Endothelial cell of umbilical vein (primary cell): ENCODE results near the gene MTIF3. TPM values are rescaled to one million over a fixed set of nuclear protein-coding genes. Genes with fewer than 3 reads are reported as not detected.

Experiments used
- BruUV-seq: library from RNA; stranded (reverse); fragments of 400-500 nt; replicated peaks from 2 replicates; lab custom pipeline; 2021; lab: Mats Ljungman, UMichigan
- CTCF ChIA-PET: fragments of 300-600, 350-600 bp; sonication (Branson Sonifier 250); formaldehyde crosslinking; loops from one replicate; lab custom pipeline; 2021; ENCODE audit warnings: antibody characterized with exemption, inconsistent platforms; lab: Charles Lee
- POLR2A ChIA-PET: fragments of 300-600, 350-600 bp; sonication (Branson Sonifier 250); formaldehyde crosslinking; loops from one replicate; lab custom pipeline; 2021; ENCODE audit warnings: antibody characterized with exemption, inconsistent platforms; lab: Charles Lee
- DNase-seq: peaks from one replicate; pipeline ENCODE4 v3.0.0-alpha.2; 2011; ENCODE audit warnings: low read depth, low spot score
- FAIRE-seq: peaks from 2 replicates; lab custom pipeline; 2011; peaks lifted over from hg19 to GRCh38; lab: Jason Lieb, UNC
- H2AFZ ChIP-seq: 2 replicates; pipeline ENCODE4 v1.6.0; 2012; ENCODE audit warnings: low read depth, low read length, control low read depth, inconsistent platforms
- H3K27ac ChIP-seq: 2 replicates; pipeline ENCODE4 v1.5.1; 2011; ENCODE audit warnings: low read depth, mild to moderate bottlenecking, control low read depth, low read length, moderate library complexity; ENCODE audit not compliant: insufficient read depth
- H3K27me3 ChIP-seq, 2 experiments: 2 replicates each; pipeline versions ENCODE4 v1.6.0 to v1.6.1; 2011; ENCODE audit warnings: low read length in 2 of 2, mixed read lengths in 1 of 2; ENCODE audit not compliant: control insufficient read depth in 2 of 2, insufficient read depth in 2 of 2
- H3K36me3 ChIP-seq, 2 experiments: 2 replicates in 1 of 2; 3 replicates in 1 of 2; pipeline ENCODE4 v1.5.1; 2011; ENCODE audit warnings: low read length in 2 of 2, mild to moderate bottlenecking in 1 of 2, moderate library complexity in 1 of 2; ENCODE audit not compliant: control insufficient read depth in 2 of 2, insufficient read depth in 2 of 2; ENCODE audit errors: extremely low read depth in 1 of 2
- H3K4me1 ChIP-seq: 3 replicates; pipeline ENCODE4 v1.5.1; 2011; ENCODE audit warnings: mild to moderate bottlenecking, low read length; ENCODE audit not compliant: control insufficient read depth, insufficient read depth; ENCODE audit errors: extremely low read depth
- H3K4me2 ChIP-seq: 2 replicates; pipeline ENCODE4 v1.6.1; 2011; ENCODE audit warnings: low read length, control low read depth, mixed read lengths; ENCODE audit not compliant: insufficient read depth
- H3K4me3 ChIP-seq, 3 experiments: fragments of 200-600 bp in 1 of 3; sonication (generic), shearing (Covaris generic) in 1 of 3; replicated peaks in 1 of 3; 2 replicates each; pipeline ENCODE4 v1.5.1; 2011 to 2016; ENCODE audit warnings: control low read depth in 3 of 3, low read length in 3 of 3, mild to moderate bottlenecking in 2 of 3, inconsistent platforms in 1 of 3, low read depth in 1 of 3, moderate library complexity in 1 of 3; ENCODE audit not compliant: insufficient read depth in 1 of 3
- H3K79me2 ChIP-seq: 2 replicates; pipeline ENCODE4 v1.6.0; 2012; ENCODE audit warnings: low read length, inconsistent platforms; ENCODE audit not compliant: control insufficient read depth, insufficient read depth
- H3K9ac ChIP-seq: replicated peaks from 2 replicates; pipeline ENCODE3; 2011; ENCODE audit warnings: low read length, control low read depth; ENCODE audit not compliant: insufficient read depth; ENCODE audit errors: extremely low read depth
- H3K9me1 ChIP-seq: replicated peaks from 3 replicates; pipeline ENCODE4 v1.6.0; 2011; ENCODE audit warnings: mild to moderate bottlenecking, low read length; ENCODE audit not compliant: control insufficient read depth, insufficient read depth; ENCODE audit errors: extremely low read depth
- H3K9me3 ChIP-seq: replicated peaks from 2 replicates; pipeline ENCODE4 v1.5.1; 2012; ENCODE audit warnings: low read length, inconsistent platforms; ENCODE audit not compliant: control insufficient read depth, insufficient read depth
- H4K20me1 ChIP-seq: replicated peaks from 2 replicates; pipeline ENCODE3; 2011; ENCODE audit warnings: mild to moderate bottlenecking, low read length; ENCODE audit not compliant: control insufficient read depth, insufficient read depth; ENCODE audit errors: extremely low read depth
- EZH2 ChIP-seq: IDR thresholded peaks from 2 replicates; pipeline ENCODE4 v1.6.1; 2012; ENCODE audit warnings: borderline replicate concordance, low read depth, mild to moderate bottlenecking, moderate library complexity, low read length, inconsistent platforms; ENCODE audit not compliant: severe bottlenecking
- FOS ChIP-seq: IDR thresholded peaks from 2 replicates; pipeline ENCODE4 v1.6.1; 2011; ENCODE audit warnings: mild to moderate bottlenecking, low read length, moderate library complexity, borderline replicate concordance; ENCODE audit not compliant: insufficient read depth
- GATA2 ChIP-seq: IDR thresholded peaks from 2 replicates; pipeline ENCODE4 v1.7.0; 2011; ENCODE audit warnings: low read depth, mild to moderate bottlenecking, moderate library complexity, mixed read lengths, low read length; ENCODE audit not compliant: insufficient read length, insufficient read depth
- JUN ChIP-seq: IDR thresholded peaks from 2 replicates; pipeline ENCODE4 v1.6.1; 2011; ENCODE audit warnings: borderline replicate concordance, low read depth; ENCODE audit not compliant: insufficient read length, insufficient read depth
- MYC ChIP-seq: IDR thresholded peaks from one replicate; pipeline ENCODE4 v1.6.1; 2011; ENCODE audit warnings: mild to moderate bottlenecking, low read depth, low read length
- POLR2A ChIP-seq: IDR thresholded peaks from 2 replicates; pipeline ENCODE4 v1.6.1; 2012; ENCODE audit warnings: low read depth, mild to moderate bottlenecking, control low read depth, low read length
- POLR2AphosphoS5 ChIP-seq: IDR thresholded peaks from 2 replicates; pipeline ENCODE4 v1.6.1; 2012; ENCODE audit warnings: low read depth, mild to moderate bottlenecking, control low read depth, low read length, moderate library complexity; ENCODE audit not compliant: insufficient read depth
- dilution Hi-C: fragments of 300-500 bp; cut with MboI; formaldehyde crosslinking; loops from one replicate; pipeline ENCODE4 v1.15.0; 2019; ENCODE audit warnings: low sequenced_read_pairs; ENCODE audit not compliant: extremely low pct_ligation_motif_present
- intact Hi-C: fragments of 100-400 bp; cut with micrococcal nuclease; formaldehyde crosslinking; loops from one replicate; pipeline ENCODE4 v1.10.0; 2022
- polyA plus RNA-seq, 4 experiments: library from polyadenylated mRNA; depleted of rRNA in 3 of 4; stranded (reverse) in 3 of 4; unstranded in 1 of 4; fragments of >200 nt; gene quantifications; 2 replicates each; pipeline versions ENCODE4 v1.2.1 to v1.2.3, GENCODE V29; 2011 to 2012; ENCODE audit warnings: missing spikeins in 1 of 4
- total RNA-seq: library from RNA; stranded (reverse); gene quantifications from 2 replicates; pipeline ENCODE4 v1.2.3, GENCODE V29; 2021
- TF ChIP-seq, protein P1 (sequence below), 2 donors: IDR thresholded peaks; 1 replicate in 1 of 2; 2 replicates in 1 of 2; pipeline ENCODE4 v1.5.1; 2011; ENCODE audit warnings: low read length in 2 of 2, mild to moderate bottlenecking in 2 of 2, moderate library complexity in 2 of 2, control low read depth in 1 of 2, inconsistent platforms in 1 of 2, low read depth in 1 of 2; ENCODE audit not compliant: insufficient read depth in 1 of 2; ENCODE audit errors: extremely low read depth in 1 of 2
- TF ChIP-seq, protein P2 (sequence below): IDR thresholded peaks from 2 replicates; pipeline ENCODE4 v1.6.1; 2011; ENCODE audit not compliant: insufficient read depth, insufficient read length

MTIF3 gene
- total and polyA plus RNA-seq, 2 donors (not counting 3 experiments of a cell fraction or from before 2014, with no cell fraction given), result 23.5 to 37.5 TPM

DNA sequence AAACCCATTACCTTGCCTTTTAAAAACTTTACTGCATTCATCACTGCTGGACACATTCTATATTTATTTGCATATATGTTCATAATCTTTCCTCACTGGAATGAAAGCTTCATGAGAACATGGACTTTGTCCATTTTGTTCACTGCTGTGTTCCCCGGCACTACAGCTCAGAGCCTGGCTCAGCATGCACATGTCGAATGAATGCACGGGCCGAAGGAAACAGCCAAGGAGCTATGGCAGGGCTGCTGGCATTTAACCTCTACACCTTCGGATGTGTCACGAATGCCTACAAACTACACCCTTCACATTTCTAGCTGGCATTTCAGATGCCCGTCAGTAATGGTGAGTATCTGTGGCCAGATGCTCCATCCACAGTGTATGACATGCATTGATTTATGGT lies 7.6 kb downstream of the MTIF3 start:
- H3K79me2 ChIP-seq, result peaks cover 5% of the 10 kb centered on the region
- H3K27ac ChIP-seq, result no peak overlapping the region
- no peaks in the 10 kb centered on the region for H3K9me1 ChIP-seq
- H3K27me3 ChIP-seq, result no peaks in the 10 kb centered on the region
- POLR2A ChIA-PET, result no interaction called here
- no peak overlapping the region for H3K4me2 ChIP-seq
- no peak for FAIRE-seq
- no peak overlapping the region for H3K9ac ChIP-seq
- TF ChIP-seq POLR2AphosphoS5, result no peak
- TF ChIP-seq JUN, result no peak
- TF ChIP-seq POLR2A, result no peak
- TF ChIP-seq, protein P1, sequence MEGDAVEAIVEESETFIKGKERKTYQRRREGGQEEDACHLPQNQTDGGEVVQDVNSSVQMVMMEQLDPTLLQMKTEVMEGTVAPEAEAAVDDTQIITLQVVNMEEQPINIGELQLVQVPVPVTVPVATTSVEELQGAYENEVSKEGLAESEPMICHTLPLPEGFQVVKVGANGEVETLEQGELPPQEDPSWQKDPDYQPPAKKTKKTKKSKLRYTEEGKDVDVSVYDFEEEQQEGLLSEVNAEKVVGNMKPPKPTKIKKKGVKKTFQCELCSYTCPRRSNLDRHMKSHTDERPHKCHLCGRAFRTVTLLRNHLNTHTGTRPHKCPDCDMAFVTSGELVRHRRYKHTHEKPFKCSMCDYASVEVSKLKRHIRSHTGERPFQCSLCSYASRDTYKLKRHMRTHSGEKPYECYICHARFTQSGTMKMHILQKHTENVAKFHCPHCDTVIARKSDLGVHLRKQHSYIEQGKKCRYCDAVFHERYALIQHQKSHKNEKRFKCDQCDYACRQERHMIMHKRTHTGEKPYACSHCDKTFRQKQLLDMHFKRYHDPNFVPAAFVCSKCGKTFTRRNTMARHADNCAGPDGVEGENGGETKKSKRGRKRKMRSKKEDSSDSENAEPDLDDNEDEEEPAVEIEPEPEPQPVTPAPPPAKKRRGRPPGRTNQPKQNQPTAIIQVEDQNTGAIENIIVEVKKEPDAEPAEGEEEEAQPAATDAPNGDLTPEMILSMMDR (IDR thresholded peaks at IDR 0.05; ENCODE audit: extremely low read depth in 1 of 2, insufficient read depth in 1 of 2, low read depth in 1 of 2, low read length in 2 of 2), result no peak
- TF ChIP-seq EZH2, result no peak
- TF ChIP-seq, protein P2, sequence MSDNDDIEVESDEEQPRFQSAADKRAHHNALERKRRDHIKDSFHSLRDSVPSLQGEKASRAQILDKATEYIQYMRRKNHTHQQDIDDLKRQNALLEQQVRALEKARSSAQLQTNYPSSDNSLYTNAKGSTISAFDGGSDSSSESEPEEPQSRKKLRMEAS, result no peak
- TF ChIP-seq MYC, result no peak
- TF ChIP-seq FOS, result no peak
- TF ChIP-seq GATA2, result no peak
- H3K9me3 ChIP-seq, result no peaks in the 10 kb centered on the region
- no TSS peak for BruUV-seq
- no peak for DNase-seq
- H4K20me1 ChIP-seq, result no peaks in the 10 kb centered on the region
- CTCF ChIA-PET, result no interaction called here
- H3K4me1 ChIP-seq, result peaks cover 6% of the 10 kb centered on the region
- H3K36me3 ChIP-seq, result no peaks in the 10 kb centered on the region
- intact Hi-C loops, result no loop called here
- no peak overlapping the region for H3K4me3 ChIP-seq
- no peak overlapping the region for H2AFZ ChIP-seq
- dilution Hi-C loops, result no loop called here
